Neutrophil (primary cell): ENCODE data around the gene UBA1.

Experiments used
- H3K27ac ChIP-seq: fragments of 200-600 bp; sonication (generic); 2 replicates; pipeline ENCODE4 v1.5.1; 2016; ENCODE audit warnings: mild to moderate bottlenecking, moderate library complexity
- H3K27me3 ChIP-seq: fragments of 200-600 bp; sonication (generic); 2 replicates; pipeline ENCODE4 v1.6.0; 2016; ENCODE audit warnings: mild to moderate bottlenecking
- H3K36me3 ChIP-seq: fragments of 200-600 bp; sonication (generic); 2 replicates; pipeline ENCODE4 v1.5.1; 2017
- H3K4me1 ChIP-seq, 2 experiments: fragments of 200-600 bp in 1 of 2; sonication (generic) in 1 of 2; 1 replicate in 1 of 2; 2 replicates in 1 of 2; pipeline versions ENCODE4 v1.5.1 to v1.6.1; 2013 to 2016; ENCODE audit warnings: low read depth in 1 of 2, low read length in 1 of 2, mild to moderate bottlenecking in 1 of 2, moderate library complexity in 1 of 2; ENCODE audit not compliant: control insufficient read depth in 1 of 2, insufficient read depth in 1 of 2
- H3K4me3 ChIP-seq, 2 experiments: fragments of 200-600 bp in 1 of 2; sonication (generic) in 1 of 2; 1 replicate in 1 of 2; 2 replicates in 1 of 2; pipeline ENCODE4 v1.5.1; 2013 to 2016; ENCODE audit warnings: low read depth in 1 of 2, low read length in 1 of 2, mild to moderate bottlenecking in 1 of 2, moderate library complexity in 1 of 2
- H3K9me3 ChIP-seq: fragments of 200-600 bp; sonication (generic); 2 replicates; pipeline ENCODE4 v1.5.1; 2016
- CTCF ChIP-seq: fragments of 200-600 bp; sonication (generic); IDR thresholded peaks from 2 replicates; pipeline ENCODE4 v1.5.1; 2016; ENCODE audit warnings: antibody characterized with exemption

UBA1 gene

GRCh38 chrX:47179928-47180255 lies 13.7 kb upstream of the UBA1 start:
- H3K9me3 ChIP-seq: no peaks in the 10 kb centered on the region
- no peak overlapping the region for H3K27ac ChIP-seq
- H3K4me1 ChIP-seq: no peaks in the 10 kb centered on the region
- TF ChIP-seq CTCF: no peak
- no peaks in the 10 kb centered on the region for H3K27me3 ChIP-seq
- H3K36me3 ChIP-seq: peaks cover 97% of the 10 kb centered on the region
- H3K4me3 ChIP-seq: no peak overlapping the region

GRCh38 chrX:47180346-47180745 lies 13.3 kb upstream of the UBA1 start:
- Histone ChIP-seq H3K4me3 (no peak overlapping the region), H3K9me3 (no peaks in the 10 kb centered on the region), H3K27ac (no peak overlapping the region), H3K4me1 (no peaks in the 10 kb centered on the region), H3K36me3 (peaks cover 97% of the 10 kb centered on the region), H3K27me3 (no peaks in the 10 kb centered on the region)
- TF ChIP-seq CTCF: no peak

GRCh38 chrX:47181301-47181700 lies 12.3 kb upstream of the UBA1 start:
- H3K4me1 ChIP-seq: no peaks in the 10 kb centered on the region
- H3K9me3 ChIP-seq: no peaks in the 10 kb centered on the region
- no peak overlapping the region for H3K4me3 ChIP-seq
- peaks cover 97% of the 10 kb centered on the region for H3K36me3 ChIP-seq
- no peaks in the 10 kb centered on the region for H3K27me3 ChIP-seq
- no peak overlapping the region for H3K27ac ChIP-seq
- no peak for TF ChIP-seq CTCF

GRCh38 chrX:47182106-47182700 lies 11.4 kb upstream of the UBA1 start:
- no peak for TF ChIP-seq CTCF
- no peaks in the 10 kb centered on the region for H3K4me1 ChIP-seq
- peaks cover 97% of the 10 kb centered on the region for H3K36me3 ChIP-seq
- H3K4me3 ChIP-seq: no peak overlapping the region
- H3K27me3 ChIP-seq: no peaks in the 10 kb centered on the region
- H3K27ac ChIP-seq: no peak overlapping the region
- H3K9me3 ChIP-seq: no peaks in the 10 kb centered on the region

GRCh38 chrX:47184486-47184885 lies 9.1 kb upstream of the UBA1 start:
- H3K36me3 ChIP-seq: peaks cover 76% of the 10 kb centered on the region
- no peaks in the 10 kb centered on the region for H3K4me1 ChIP-seq
- H3K27ac ChIP-seq: no peak overlapping the region
- no peak for TF ChIP-seq CTCF
- no peaks in the 10 kb centered on the region for H3K27me3 ChIP-seq
- no peaks in the 10 kb centered on the region for H3K9me3 ChIP-seq
- H3K4me3 ChIP-seq: no peak overlapping the region

- no peak overlapping the region for H3K27ac ChIP-seq
- no peak overlapping the region for H3K4me3 ChIP-seq
- no peaks in the 10 kb centered on the region for H3K27me3 ChIP-seq
- H3K9me3 ChIP-seq: no peaks in the 10 kb centered on the region
- H3K36me3 ChIP-seq: peaks cover 69% of the 10 kb centered on the region
- peaks cover 0 to under 1% of the 10 kb centered on the region in 2 experiments for H3K4me1 ChIP-seq
- no peak for TF ChIP-seq CTCF
Observed at GRCh38 chrX:47185241-47185640, 8.4 kb upstream of the UBA1 start.
